ENCODE results near the gene TTN.

Gene TTN

DNA sequence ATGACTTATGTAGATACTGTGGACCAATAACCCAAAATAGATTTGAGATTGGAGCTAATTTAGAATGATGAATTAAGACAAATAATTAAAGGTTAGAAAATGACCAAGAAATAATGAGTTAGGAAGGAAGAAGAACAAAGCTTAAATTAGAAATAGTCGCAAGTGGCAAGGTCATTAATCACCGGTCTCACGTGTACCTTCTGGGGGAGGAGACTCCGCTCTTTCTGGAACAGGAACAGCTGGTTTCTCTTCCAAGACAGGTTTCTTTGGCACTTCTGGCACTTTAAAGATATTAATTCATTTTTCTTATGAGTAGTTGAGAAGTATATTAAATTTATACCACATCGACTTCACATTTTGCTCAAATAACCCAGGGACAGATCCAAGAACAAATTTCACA lies 156.7 kb downstream of the TTN start:
- no peak overlapping the region for H3K27ac ChIP-seq (ENCODE audit: insufficient read depth in 1 of 2, low read depth in 1 of 2, low read length in 2 of 2, poor library complexity in 1 of 2, severe bottlenecking in 2 of 2)
- ChIA-PET CTCF (no interaction called here), POLR2A (no interaction called here)
- H3K9me3 ChIP-seq (ENCODE audit: control extremely low read depth in 1 of 5, control insufficient read depth in 4 of 5, insufficient read depth in 2 of 5, low read depth in 1 of 5, low read length in 4 of 5): no peaks in the 10 kb centered on the region
- peaks cover 0 to 4% (median 0%) of the 10 kb centered on the region in 4 experiments for H3K36me3 ChIP-seq (ENCODE audit: control insufficient read depth in 4 of 4, insufficient read depth in 4 of 4, low read length in 3 of 4)
- 48% methylated on average over 3 of the region's 5 CpGs for WGBS (ENCODE audit: insufficient coverage)
- DNase-seq: no peak
- H3K4me3 ChIP-seq (ENCODE audit: control insufficient read depth in 1 of 7, extremely low read depth in 1 of 7, insufficient read depth in 4 of 7, low read depth in 2 of 7, low read length in 6 of 7): no peak overlapping the region
- H3K27me3 ChIP-seq (replicated peaks in 2 of 5; ENCODE audit: control insufficient read depth in 4 of 5, insufficient read depth in 5 of 5, low read length in 4 of 5): peaks cover 0 to 2% (median 0%) of the 10 kb centered on the region in 5 experiments
- H3K4me1 ChIP-seq (ENCODE audit: control extremely low read depth in 1 of 4, control insufficient read depth in 4 of 4, insufficient read depth in 4 of 4, low read length in 3 of 4): no peaks in the 10 kb centered on the region

DNA sequence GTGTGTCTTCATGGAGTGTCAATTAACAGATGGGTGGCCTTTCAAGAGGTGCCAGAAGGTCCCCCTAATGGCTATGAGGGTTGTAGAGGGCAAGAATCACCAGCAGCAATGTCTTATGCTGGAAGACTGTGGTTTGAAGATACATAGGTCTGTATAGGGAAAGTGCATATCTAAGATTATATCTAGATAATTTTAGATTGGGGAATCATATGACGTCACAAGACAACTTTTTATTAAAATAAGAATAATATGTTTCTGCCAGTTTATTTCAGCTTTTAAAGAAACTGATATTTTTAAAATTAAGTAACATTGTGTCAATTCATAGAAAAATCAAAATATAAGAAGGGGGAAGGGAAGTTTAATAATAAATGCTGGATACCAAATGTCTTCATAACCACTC lies 162.3 kb downstream of the TTN start:
- Histone ChIP-seq H3K9me3 (ENCODE audit: control extremely low read depth in 1 of 5, control insufficient read depth in 4 of 5, insufficient read depth in 2 of 5, low read depth in 1 of 5, low read length in 4 of 5) (no peaks in the 10 kb centered on the region), H3K27ac (ENCODE audit: insufficient read depth in 1 of 2, low read depth in 1 of 2, low read length in 2 of 2, poor library complexity in 1 of 2, severe bottlenecking in 2 of 2) (no peak overlapping the region), H3K4me3 (ENCODE audit: control insufficient read depth in 1 of 7, extremely low read depth in 1 of 7, insufficient read depth in 4 of 7, low read depth in 2 of 7, low read length in 6 of 7) (no peak overlapping the region), H3K36me3 (ENCODE audit: control insufficient read depth in 4 of 4, insufficient read depth in 4 of 4, low read length in 3 of 4) (peaks cover 0 to 2% (median 0%) of the 10 kb centered on the region in 4 experiments), H3K4me1 (ENCODE audit: control extremely low read depth in 1 of 4, control insufficient read depth in 4 of 4, insufficient read depth in 4 of 4, low read length in 3 of 4) (no peaks in the 10 kb centered on the region), H3K27me3 (replicated peaks in 2 of 5; ENCODE audit: control insufficient read depth in 4 of 5, insufficient read depth in 5 of 5, low read length in 4 of 5) (no peaks in the 10 kb centered on the region)
- no peak for DNase-seq
- CTCF ChIA-PET: no interaction called here
- POLR2A ChIA-PET: no interaction called here
- WGBS (ENCODE audit: insufficient coverage): no CpG with 5 or more reads among the region's 1 CpG

DNA sequence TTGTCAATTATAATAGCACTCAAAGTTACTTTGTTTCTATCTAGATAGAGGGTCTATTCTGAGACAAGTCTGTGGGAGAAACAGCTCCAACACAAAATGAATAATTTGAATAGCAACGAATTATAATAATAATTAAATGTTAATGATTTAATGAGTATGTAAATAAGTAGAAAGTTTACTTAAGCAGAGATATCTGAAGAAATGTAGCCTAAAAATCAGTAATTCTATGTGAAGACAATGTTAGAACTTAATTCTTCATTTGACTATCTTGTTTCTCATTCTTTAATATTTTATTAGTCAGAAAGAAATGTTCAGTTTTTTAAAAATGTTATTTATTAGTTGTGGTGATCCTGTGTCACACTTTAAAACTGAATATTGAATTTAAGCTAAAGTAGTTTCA lies 165.7 kb downstream of the TTN start:
- no CpG with 5 or more reads among the region's 1 CpG for WGBS (ENCODE audit: insufficient coverage)
- POLR2A ChIA-PET: no interaction called here

DNA sequence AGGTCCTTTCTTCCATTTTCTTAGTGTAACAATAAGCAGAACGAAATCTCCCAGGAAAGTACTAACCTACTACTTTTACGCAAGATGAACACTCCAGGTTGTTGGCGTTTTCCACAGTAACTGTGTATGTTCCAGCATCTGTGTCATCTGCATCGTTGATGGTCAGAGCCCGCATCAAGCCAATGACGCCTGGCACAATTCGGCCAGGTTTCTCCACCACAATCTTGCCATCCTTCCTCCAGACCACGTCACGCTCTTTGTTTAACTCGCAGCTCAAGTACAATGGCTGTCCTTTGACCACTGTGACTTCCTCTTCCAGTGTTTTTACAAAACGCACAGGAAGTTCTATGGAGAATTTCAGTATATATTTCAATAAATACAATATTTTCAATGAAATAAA lies 171.3 kb downstream of the TTN start:
- ChIA-PET POLR2A (no interaction called here), CTCF (no interaction called here)
- no peak overlapping the region for H3K27ac ChIP-seq (ENCODE audit: insufficient read depth in 1 of 2, low read depth in 1 of 2, low read length in 2 of 2, poor library complexity in 1 of 2, severe bottlenecking in 2 of 2)
- no peak overlapping the region for H3K4me3 ChIP-seq (ENCODE audit: control insufficient read depth in 1 of 7, extremely low read depth in 1 of 7, insufficient read depth in 4 of 7, low read depth in 2 of 7, low read length in 6 of 7)
- no peak for DNase-seq
- no peaks in the 10 kb centered on the region for H3K4me1 ChIP-seq (ENCODE audit: control extremely low read depth in 1 of 4, control insufficient read depth in 4 of 4, insufficient read depth in 4 of 4, low read length in 3 of 4)
- WGBS (ENCODE audit: insufficient coverage): 100% methylated on average over 7 of the region's 11 CpGs
- peaks cover 0 to 3% (median 0%) of the 10 kb centered on the region in 4 experiments for H3K36me3 ChIP-seq (ENCODE audit: control insufficient read depth in 4 of 4, insufficient read depth in 4 of 4, low read length in 3 of 4)
- H3K27me3 ChIP-seq (replicated peaks in 2 of 5; ENCODE audit: control insufficient read depth in 4 of 5, insufficient read depth in 5 of 5, low read length in 4 of 5): no peaks in the 10 kb centered on the region
- no peaks in the 10 kb centered on the region for H3K9me3 ChIP-seq (ENCODE audit: control extremely low read depth in 1 of 5, control insufficient read depth in 4 of 5, insufficient read depth in 2 of 5, low read depth in 1 of 5, low read length in 4 of 5)

More for the DNA sequence above, 165.7 kb downstream of the TTN start:
- no peak for DNase-seq
- Histone ChIP-seq H3K27ac (ENCODE audit: insufficient read depth in 1 of 2, low read depth in 1 of 2, low read length in 2 of 2, poor library complexity in 1 of 2, severe bottlenecking in 2 of 2) (no peak overlapping the region), H3K4me1 (ENCODE audit: control extremely low read depth in 1 of 4, control insufficient read depth in 4 of 4, insufficient read depth in 4 of 4, low read length in 3 of 4) (no peaks in the 10 kb centered on the region), H3K27me3 (replicated peaks in 2 of 5; ENCODE audit: control insufficient read depth in 4 of 5, insufficient read depth in 5 of 5, low read length in 4 of 5) (no peaks in the 10 kb centered on the region), H3K9me3 (ENCODE audit: control extremely low read depth in 1 of 5, control insufficient read depth in 4 of 5, insufficient read depth in 2 of 5, low read depth in 1 of 5, low read length in 4 of 5) (no peaks in the 10 kb centered on the region), H3K4me3 (ENCODE audit: control insufficient read depth in 1 of 7, extremely low read depth in 1 of 7, insufficient read depth in 4 of 7, low read depth in 2 of 7, low read length in 6 of 7) (no peak overlapping the region), H3K36me3 (ENCODE audit: control insufficient read depth in 4 of 4, insufficient read depth in 4 of 4, low read length in 3 of 4) (peaks cover 0 to 2% (median 0%) of the 10 kb centered on the region in 4 experiments)
- CTCF ChIA-PET: no interaction called here

DNA sequence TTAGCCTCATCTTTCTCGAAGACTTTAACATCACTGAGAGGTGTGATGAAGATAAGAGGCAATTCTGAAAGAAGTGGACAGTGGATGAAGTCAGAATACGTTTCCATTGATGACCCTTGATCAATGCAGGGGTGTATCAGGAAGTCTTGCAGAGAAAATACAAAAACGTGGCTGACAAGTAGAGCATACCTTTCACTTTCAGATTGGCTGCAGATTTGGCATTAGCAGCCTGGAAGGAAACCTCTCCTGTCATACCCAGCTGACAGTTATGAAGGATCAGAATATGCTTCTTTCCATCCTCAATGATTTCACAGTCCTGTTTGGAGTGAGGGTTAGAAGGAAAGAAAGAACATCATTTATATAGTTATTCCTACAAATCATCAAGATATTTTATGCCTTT lies 174.5 kb downstream of the TTN start:
- H3K27me3 ChIP-seq (replicated peaks in 2 of 5; ENCODE audit: control insufficient read depth in 4 of 5, insufficient read depth in 5 of 5, low read length in 4 of 5): no peaks in the 10 kb centered on the region
- H3K4me1 ChIP-seq (ENCODE audit: control extremely low read depth in 1 of 4, control insufficient read depth in 4 of 4, insufficient read depth in 4 of 4, low read length in 3 of 4): no peaks in the 10 kb centered on the region
- no peak overlapping the region for H3K4me3 ChIP-seq (ENCODE audit: control insufficient read depth in 1 of 7, extremely low read depth in 1 of 7, insufficient read depth in 4 of 7, low read depth in 2 of 7, low read length in 6 of 7)
- ChIA-PET CTCF (no interaction called here), POLR2A (no interaction called here)
- peaks cover 0 to 2% (median 0%) of the 10 kb centered on the region in 4 experiments for H3K36me3 ChIP-seq (ENCODE audit: control insufficient read depth in 4 of 4, insufficient read depth in 4 of 4, low read length in 3 of 4)
- 69% methylated on average over 2 of the region's 3 CpGs for WGBS (ENCODE audit: insufficient coverage)
- no peaks in the 10 kb centered on the region for H3K9me3 ChIP-seq (ENCODE audit: control extremely low read depth in 1 of 5, control insufficient read depth in 4 of 5, insufficient read depth in 2 of 5, low read depth in 1 of 5, low read length in 4 of 5)
- DNase-seq: no peak
- no peak overlapping the region for H3K27ac ChIP-seq (ENCODE audit: insufficient read depth in 1 of 2, low read depth in 1 of 2, low read length in 2 of 2, poor library complexity in 1 of 2, severe bottlenecking in 2 of 2)

DNA sequence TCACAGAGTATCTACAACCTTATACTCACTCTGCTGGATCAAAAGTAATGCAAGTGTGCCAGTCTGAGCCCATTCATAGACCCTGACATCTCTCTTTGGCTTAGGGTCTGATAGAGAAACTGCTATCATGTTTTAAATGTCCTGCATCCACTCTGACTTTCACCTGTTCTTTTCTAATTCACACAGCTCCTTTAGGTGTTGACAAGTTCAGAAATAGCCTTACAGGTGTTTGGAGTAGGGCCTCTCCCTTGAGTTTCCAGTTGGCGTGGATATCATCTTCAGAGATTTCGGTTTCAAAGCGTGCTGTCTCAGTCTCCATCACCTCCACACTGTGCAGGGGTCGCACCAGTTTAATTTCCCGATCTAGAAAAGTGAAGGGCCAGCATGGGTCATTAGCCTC lies 176.6 kb downstream of the TTN start:
- Histone ChIP-seq H3K4me1 (ENCODE audit: control extremely low read depth in 1 of 4, control insufficient read depth in 4 of 4, insufficient read depth in 4 of 4, low read length in 3 of 4) (no peaks in the 10 kb centered on the region), H3K36me3 (ENCODE audit: control insufficient read depth in 4 of 4, insufficient read depth in 4 of 4, low read length in 3 of 4) (peaks cover 0 to 2% (median 0%) of the 10 kb centered on the region in 4 experiments), H3K9me3 (ENCODE audit: control extremely low read depth in 1 of 5, control insufficient read depth in 4 of 5, insufficient read depth in 2 of 5, low read depth in 1 of 5, low read length in 4 of 5) (no peaks in the 10 kb centered on the region), H3K27ac (ENCODE audit: insufficient read depth in 1 of 2, low read depth in 1 of 2, low read length in 2 of 2, poor library complexity in 1 of 2, severe bottlenecking in 2 of 2) (no peak overlapping the region), H3K4me3 (ENCODE audit: control insufficient read depth in 1 of 7, extremely low read depth in 1 of 7, insufficient read depth in 4 of 7, low read depth in 2 of 7, low read length in 6 of 7) (no peak overlapping the region), H3K27me3 (replicated peaks in 2 of 5; ENCODE audit: control insufficient read depth in 4 of 5, insufficient read depth in 5 of 5, low read length in 4 of 5) (no peaks in the 10 kb centered on the region)
- ChIA-PET POLR2A (no interaction called here), CTCF (no interaction called here)
- WGBS (ENCODE audit: insufficient coverage): 97% methylated on average over 4 of the region's 5 CpGs
- DNase-seq: no peak

DNA sequence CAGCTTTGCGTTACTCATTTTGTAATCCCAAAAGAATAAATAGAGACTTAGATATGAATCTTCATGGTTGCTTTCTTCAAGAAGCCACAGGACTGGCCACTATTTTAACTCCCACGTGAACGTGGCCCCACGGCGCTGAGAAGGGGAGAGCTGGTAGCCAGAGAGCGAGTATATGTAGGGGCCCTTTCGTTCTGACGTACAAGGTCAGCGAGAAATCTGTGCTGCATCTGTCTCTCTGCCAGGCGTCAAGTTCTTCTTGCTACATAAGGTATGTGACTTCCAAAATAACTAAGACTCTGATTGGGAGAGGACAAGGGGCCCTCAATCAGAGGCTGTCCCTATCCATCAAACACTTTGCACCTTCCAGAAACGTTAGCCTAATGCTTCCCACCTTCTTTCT lies 177.8 kb downstream of the TTN start:
- ChIA-PET POLR2A (no interaction called here), CTCF (no interaction called here)
- H3K9me3 ChIP-seq (ENCODE audit: control extremely low read depth in 1 of 5, control insufficient read depth in 4 of 5, insufficient read depth in 2 of 5, low read depth in 1 of 5, low read length in 4 of 5): no peaks in the 10 kb centered on the region
- DNase-seq: no peak
- H3K4me3 ChIP-seq (ENCODE audit: control insufficient read depth in 1 of 7, extremely low read depth in 1 of 7, insufficient read depth in 4 of 7, low read depth in 2 of 7, low read length in 6 of 7): no peak overlapping the region
- H3K27me3 ChIP-seq (replicated peaks in 2 of 5; ENCODE audit: control insufficient read depth in 4 of 5, insufficient read depth in 5 of 5, low read length in 4 of 5): no peaks in the 10 kb centered on the region
- no peaks in the 10 kb centered on the region for H3K4me1 ChIP-seq (ENCODE audit: control extremely low read depth in 1 of 4, control insufficient read depth in 4 of 4, insufficient read depth in 4 of 4, low read length in 3 of 4)
- WGBS (ENCODE audit: insufficient coverage): 93% methylated on average over 9 of the region's 11 CpGs
- peaks cover 0 to 2% (median 0%) of the 10 kb centered on the region in 4 experiments for H3K36me3 ChIP-seq (ENCODE audit: control insufficient read depth in 4 of 4, insufficient read depth in 4 of 4, low read length in 3 of 4)
- H3K27ac ChIP-seq (ENCODE audit: insufficient read depth in 1 of 2, low read depth in 1 of 2, low read length in 2 of 2, poor library complexity in 1 of 2, severe bottlenecking in 2 of 2): no peak overlapping the region
